Upper lobe of right lung (tissue), 1 donor: ENCODE measurements around the gene WRAP73. TPM values are rescaled to one million over a fixed set of nuclear protein-coding genes. Genes with fewer than 3 reads are reported as not detected.
A peak's percentile ranks its signal among the peaks of the same experiment; 100 is the strongest.

Experiments
- ATAC-seq: fragments of 200-7000 bp; cut with Tn5 transposase; one replicate; pipeline ENCODE4 v1.9.1; 2020; ENCODE audit warnings: mild to moderate bottlenecking, moderate library complexity
- DNase-seq: peaks from one replicate; pipeline ENCODE4 v3.0.0-alpha.2; 2020
- H3K27ac ChIP-seq: fragments of 200-600 bp; one replicate; pipeline ENCODE4 v1.8.0; 2022
- H3K27me3 ChIP-seq: fragments of 200-600 bp; one replicate; pipeline ENCODE4 v1.8.0; 2022; ENCODE audit warnings: mild to moderate bottlenecking
- H3K36me3 ChIP-seq: fragments of 200-600 bp; one replicate; pipeline ENCODE4 v1.8.0; 2022
- H3K4me1 ChIP-seq: fragments of 200-600 bp; one replicate; pipeline ENCODE4 v1.8.0; 2022
- H3K4me3 ChIP-seq: fragments of 200-600 bp; one replicate; pipeline ENCODE4 v1.8.0; 2022; ENCODE audit warnings: mild to moderate bottlenecking
- H3K9me3 ChIP-seq: fragments of 200-600 bp; one replicate; pipeline ENCODE4 v1.8.0; 2022
- CTCF ChIP-seq: fragments of 200-600 bp; IDR thresholded peaks from one replicate; pipeline ENCODE4 v1.8.0; 2022; ENCODE audit warnings: antibody characterized with exemption
- intact Hi-C: fragments of 100-400 bp; cut with DNase I; formaldehyde crosslinking; loops from one replicate; pipeline ENCODE4 v1.11.0; 2022
- total RNA-seq: library from RNA; stranded (reverse); fragmentation: NEBNext Ultra II Directional; extraction: Animal tissue kit (Norgen Biotek cat#: 25700); gene quantifications from one replicate; pipeline ENCODE4 v1.2.1, GENCODE V29; 2021
- donor health status: DM: no; HTN: yes; CAD: no; lungs with severe emphysema.

Gene WRAP73
- total RNA-seq, 1 donor from 2014 or later, result 18.5 TPM

- no peak for ATAC-seq
- no peak for DNase-seq
- Histone ChIP-seq H3K4me3 (no peak overlapping the region), H3K9me3 (no peaks in the 10 kb centered on the region), H3K27ac (no peak overlapping the region), H3K4me1 (peaks cover 23% of the 10 kb centered on the region), H3K36me3 (no peaks in the 10 kb centered on the region), H3K27me3 (peaks cover 5% of the 10 kb centered on the region)
- intact Hi-C loops, result loop anchor here (5.0 kb wide), 1 partner anchor 50 kb away; no protein-coding TSS in a partner anchor
- TF ChIP-seq CTCF, result no peak
These were observed 33.0 kb downstream of the WRAP73 start for GRCh38 chr1:3616861-3617260.

GRCh38 chr1:3614755-3615742 is 34.9 kb downstream of the WRAP73 start:
- H3K36me3 ChIP-seq, result no peaks in the 10 kb centered on the region

GRCh38 chr1:3612123-3612522 is 37.8 kb downstream of the WRAP73 start:
- H3K36me3 ChIP-seq, result no peaks in the 10 kb centered on the region
- H3K4me1 ChIP-seq, result peaks cover 31% of the 10 kb centered on the region
- DNase-seq, result no peak
- no peak for ATAC-seq
- no peak for TF ChIP-seq CTCF
- no peaks in the 10 kb centered on the region for H3K9me3 ChIP-seq
- H3K4me3 ChIP-seq, result peak overlapping the region; percentile 30
- intact Hi-C loops, result no loop called here
- H3K27me3 ChIP-seq, result peaks cover 20% of the 10 kb centered on the region
- no peak overlapping the region for H3K27ac ChIP-seq

More at GRCh38 chr1:3614755-3615742, 34.9 kb downstream of the WRAP73 start:
- no peak overlapping the region for H3K27ac ChIP-seq
- H3K27me3 ChIP-seq, result peaks cover 12% of the 10 kb centered on the region
- ATAC-seq (no peak), DNase-seq (no peak)
- intact Hi-C loops, result loop anchor here (5.0 kb wide), 1 partner anchor 48 kb away; no protein-coding TSS in a partner anchor
- H3K9me3 ChIP-seq, result no peaks in the 10 kb centered on the region
- H3K4me1 ChIP-seq, result peaks cover 35% of the 10 kb centered on the region
- no peak overlapping the region for H3K4me3 ChIP-seq
- TF ChIP-seq CTCF, result peak; percentile 66

- peak within 1 kb of the TSS; percentile 17 for H3K27ac ChIP-seq
- peak; percentile 81 for ATAC-seq
These were observed 38.5 kb downstream of the WRAP73 start, which contains the start of gene MEGF6 for GRCh38 chr1:3611170-3612019. Gene MEGF6 (minus strand): TSS chr1:3611508. CDS start chr1:3611268, 240 bp downstream.

More at GRCh38 chr1:3611170-3612019, 38.5 kb downstream of the WRAP73 start, which contains the start of gene MEGF6:
- Histone ChIP-seq H3K4me1 (peaks cover 31% of the 10 kb centered on the region), H3K27me3 (peaks cover 20% of the 10 kb centered on the region), H3K36me3 (no peaks in the 10 kb centered on the region), H3K9me3 (no peaks in the 10 kb centered on the region), H3K4me3 (peak within 1 kb of the TSS; percentile 54)
- peak; percentile 93 for DNase-seq
- TF ChIP-seq CTCF, result no peak
- intact Hi-C loops, result no loop called here
